ENCODE results near the gene DELE1. TPM values are rescaled to one million over a fixed set of nuclear protein-coding genes. Genes with fewer than 3 reads are reported as not detected.

Gene DELE1
- total and polyA plus RNA-seq, 2 donors (not counting 3 experiments of a cell fraction or from before 2014, with no cell fraction given), result 105 to 121 TPM

GRCh38 chr5:141989720-141990119 is 66.0 kb downstream of the DELE1 start:
- dilution Hi-C loops (cut with MboI; ENCODE audit: extremely low pct_ligation_motif_present, low sequenced_read_pairs), result loop anchor here (25.0 kb wide), 1 partner anchor 148 kb away; no protein-coding TSS in a partner anchor
- no peak overlapping the region for H3K4me2 ChIP-seq (ENCODE audit: insufficient read depth, low read length)
- peaks cover 13 to 27% of the 10 kb centered on the region in 2 experiments for H3K36me3 ChIP-seq (ENCODE audit: control insufficient read depth in 2 of 2, extremely low read depth in 1 of 2, insufficient read depth in 2 of 2, low read length in 2 of 2)
- DNase-seq (ENCODE audit: low read depth, low spot score), result no peak
- ChIA-PET CTCF (interaction anchor here (0.7 to 4.8 kb wide), 13 partner anchors 11 to 709 kb away, joined by 3 to 93 read pairs (median 13); partner anchors contain the start of genes GNPDA1 and RNF14), POLR2A (interaction anchor here (0.7 kb wide), 1 partner anchor 31 kb away, joined by 3 read pairs; no protein-coding TSS in a partner anchor)
- no peaks in the 10 kb centered on the region for H4K20me1 ChIP-seq (replicated peaks; ENCODE audit: control insufficient read depth, extremely low read depth, insufficient read depth, low read length)
- no peak overlapping the region for H3K27ac ChIP-seq (ENCODE audit: insufficient read depth, low read depth, low read length)
- no peaks in the 10 kb centered on the region for H3K9me3 ChIP-seq (replicated peaks; ENCODE audit: control insufficient read depth, insufficient read depth, low read length)
- no peaks in the 10 kb centered on the region for H3K9me1 ChIP-seq (replicated peaks; ENCODE audit: control insufficient read depth, extremely low read depth, insufficient read depth, low read length)
- FAIRE-seq, result no peak
- no peaks in the 10 kb centered on the region for H3K79me2 ChIP-seq (ENCODE audit: control insufficient read depth, insufficient read depth, low read length)
- H3K9ac ChIP-seq (replicated peaks; ENCODE audit: extremely low read depth, insufficient read depth, low read length), result no peak overlapping the region
- BruUV-seq (replicated peaks), result no TSS peak
- intact Hi-C loops (cut with micrococcal nuclease), result loop anchor here (5.0 kb wide), 1 partner anchor 708 kb away; no protein-coding TSS in a partner anchor
- no peaks in the 10 kb centered on the region for H3K27me3 ChIP-seq (ENCODE audit: control insufficient read depth in 2 of 2, insufficient read depth in 2 of 2, low read length in 2 of 2)
- H3K4me1 ChIP-seq (ENCODE audit: control insufficient read depth, extremely low read depth, insufficient read depth, low read length), result no peaks in the 10 kb centered on the region
- H2AFZ ChIP-seq (ENCODE audit: low read depth, low read length), result no peak overlapping the region
- H3K4me3 ChIP-seq (replicated peaks in 1 of 3; ENCODE audit: insufficient read depth in 1 of 3, low read depth in 1 of 3, low read length in 3 of 3), result no peak overlapping the region
- TF ChIP-seq, protein P1, sequence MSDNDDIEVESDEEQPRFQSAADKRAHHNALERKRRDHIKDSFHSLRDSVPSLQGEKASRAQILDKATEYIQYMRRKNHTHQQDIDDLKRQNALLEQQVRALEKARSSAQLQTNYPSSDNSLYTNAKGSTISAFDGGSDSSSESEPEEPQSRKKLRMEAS (IDR thresholded peaks at IDR 0.05; ENCODE audit: insufficient read depth, insufficient read length), result no peak
- TF ChIP-seq, protein P2, sequence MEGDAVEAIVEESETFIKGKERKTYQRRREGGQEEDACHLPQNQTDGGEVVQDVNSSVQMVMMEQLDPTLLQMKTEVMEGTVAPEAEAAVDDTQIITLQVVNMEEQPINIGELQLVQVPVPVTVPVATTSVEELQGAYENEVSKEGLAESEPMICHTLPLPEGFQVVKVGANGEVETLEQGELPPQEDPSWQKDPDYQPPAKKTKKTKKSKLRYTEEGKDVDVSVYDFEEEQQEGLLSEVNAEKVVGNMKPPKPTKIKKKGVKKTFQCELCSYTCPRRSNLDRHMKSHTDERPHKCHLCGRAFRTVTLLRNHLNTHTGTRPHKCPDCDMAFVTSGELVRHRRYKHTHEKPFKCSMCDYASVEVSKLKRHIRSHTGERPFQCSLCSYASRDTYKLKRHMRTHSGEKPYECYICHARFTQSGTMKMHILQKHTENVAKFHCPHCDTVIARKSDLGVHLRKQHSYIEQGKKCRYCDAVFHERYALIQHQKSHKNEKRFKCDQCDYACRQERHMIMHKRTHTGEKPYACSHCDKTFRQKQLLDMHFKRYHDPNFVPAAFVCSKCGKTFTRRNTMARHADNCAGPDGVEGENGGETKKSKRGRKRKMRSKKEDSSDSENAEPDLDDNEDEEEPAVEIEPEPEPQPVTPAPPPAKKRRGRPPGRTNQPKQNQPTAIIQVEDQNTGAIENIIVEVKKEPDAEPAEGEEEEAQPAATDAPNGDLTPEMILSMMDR (IDR thresholded peaks at IDR 0.05; ENCODE audit: extremely low read depth in 1 of 2, insufficient read depth in 1 of 2, low read depth in 1 of 2, low read length in 2 of 2), result no peak
- TF ChIP-seq EZH2 (IDR thresholded peaks at IDR 0.05; ENCODE audit: borderline replicate concordance, low read depth, low read length, severe bottlenecking) (no peak), FOS (IDR thresholded peaks at IDR 0.05; ENCODE audit: borderline replicate concordance, insufficient read depth, low read length) (no peak), POLR2A (IDR thresholded peaks at IDR 0.05; ENCODE audit: low read depth, low read length) (no peak), GATA2 (IDR thresholded peaks at IDR 0.05; ENCODE audit: insufficient read depth, insufficient read length, low read depth, low read length) (no peak), JUN (IDR thresholded peaks at IDR 0.05; ENCODE audit: borderline replicate concordance, insufficient read depth, insufficient read length, low read depth) (no peak), MYC (IDR thresholded peaks at IDR 0.05; ENCODE audit: low read depth, low read length) (no peak), POLR2AphosphoS5 (IDR thresholded peaks at IDR 0.05; ENCODE audit: insufficient read depth, low read depth, low read length) (no peak)

Other genes with a start within 250 kb of the DELE1 start
- gene ARAP3, start 241.6 kb upstream of the DELE1 start, total RNA-seq, result 136 and 142 TPM in 2 replicates
- gene ARAP3, start 241.6 kb upstream of the DELE1 start, polyA plus RNA-seq, result 60.6 and 62.1 TPM in 2 replicates
- 136 and 170 TPM in 2 replicates for gene PCDH1, start 45.5 kb upstream of the DELE1 start, total RNA-seq
- 113 and 124 TPM in 2 replicates for gene PCDH1, start 45.5 kb upstream of the DELE1 start, polyA plus RNA-seq
- gene PCDH12, start 34.3 kb downstream of the DELE1 start, total RNA-seq, result 18.5 and 20.4 TPM in 2 replicates
- gene PCDH12, start 34.3 kb downstream of the DELE1 start, polyA plus RNA-seq, result 5.5 and 6.2 TPM in 2 replicates
- 53.1 and 55.9 TPM in 2 replicates for gene RNF14, start 45.2 kb downstream of the DELE1 start, total RNA-seq
- gene RNF14, start 45.2 kb downstream of the DELE1 start, polyA plus RNA-seq, result 20.3 and 23.5 TPM in 2 replicates
- 49.3 and 52.1 TPM in 2 replicates for gene GNPDA1, start 89.2 kb downstream of the DELE1 start, total RNA-seq
- gene GNPDA1, start 89.2 kb downstream of the DELE1 start, polyA plus RNA-seq, result 19.8 and 22.5 TPM in 2 replicates
- gene NDFIP1, start 184.9 kb downstream of the DELE1 start, total RNA-seq, result 40.3 and 42.6 TPM in 2 replicates
- gene NDFIP1, start 184.9 kb downstream of the DELE1 start, polyA plus RNA-seq, result 12.3 and 18.4 TPM in 2 replicates

All from endothelial cell of umbilical vein (primary cell).